HG03457 (cell line): ENCODE measurements around the gene EXOC7.
"Not testable (repeated sequence)": the region's sequence is repeated elsewhere in the genome, so short reads cannot be mapped to it uniquely, and the experiment has no call there.

ENCODE experiments used
- ATAC-seq: cut with Tn5 transposase; IDR thresholded peaks from one replicate; pipeline ENCODE4 v1.9.1; 2021; ENCODE audit warnings: moderate number of reproducible peaks; ENCODE audit not compliant: unreplicated experiment

Gene EXOC7

DNA sequence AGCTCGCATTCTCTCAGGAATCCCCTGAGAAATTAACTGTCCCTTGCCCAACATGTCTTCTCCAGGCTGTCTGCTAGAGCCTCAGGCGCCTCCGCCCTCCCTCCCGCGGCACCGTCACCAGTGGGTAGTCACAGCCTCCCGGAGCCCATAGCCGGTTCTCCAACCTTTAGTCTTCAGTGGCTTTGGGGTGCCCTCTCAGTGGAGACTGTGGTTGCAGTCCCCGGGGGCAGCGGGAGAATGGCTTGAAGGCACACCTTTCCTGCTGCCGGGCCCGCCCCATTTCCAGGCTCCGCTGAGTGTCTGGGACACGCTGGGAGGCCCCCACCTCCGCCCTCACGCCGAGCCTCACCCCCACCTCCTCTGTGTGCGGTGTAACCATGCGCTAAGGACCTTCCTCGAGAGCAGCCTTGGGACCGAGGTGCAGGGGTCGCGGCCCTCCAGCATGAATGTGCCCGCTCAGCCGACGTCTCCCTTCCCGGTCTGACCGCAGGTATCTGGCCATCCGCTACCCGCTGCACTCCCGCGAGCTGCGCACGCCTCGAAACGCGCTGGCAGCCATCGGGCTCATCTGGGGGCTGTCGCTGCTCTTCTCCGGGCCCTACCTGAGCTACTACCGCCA, 27.3 kb downstream of the EXOC7 start:
- no peak for ATAC-seq

DNA sequence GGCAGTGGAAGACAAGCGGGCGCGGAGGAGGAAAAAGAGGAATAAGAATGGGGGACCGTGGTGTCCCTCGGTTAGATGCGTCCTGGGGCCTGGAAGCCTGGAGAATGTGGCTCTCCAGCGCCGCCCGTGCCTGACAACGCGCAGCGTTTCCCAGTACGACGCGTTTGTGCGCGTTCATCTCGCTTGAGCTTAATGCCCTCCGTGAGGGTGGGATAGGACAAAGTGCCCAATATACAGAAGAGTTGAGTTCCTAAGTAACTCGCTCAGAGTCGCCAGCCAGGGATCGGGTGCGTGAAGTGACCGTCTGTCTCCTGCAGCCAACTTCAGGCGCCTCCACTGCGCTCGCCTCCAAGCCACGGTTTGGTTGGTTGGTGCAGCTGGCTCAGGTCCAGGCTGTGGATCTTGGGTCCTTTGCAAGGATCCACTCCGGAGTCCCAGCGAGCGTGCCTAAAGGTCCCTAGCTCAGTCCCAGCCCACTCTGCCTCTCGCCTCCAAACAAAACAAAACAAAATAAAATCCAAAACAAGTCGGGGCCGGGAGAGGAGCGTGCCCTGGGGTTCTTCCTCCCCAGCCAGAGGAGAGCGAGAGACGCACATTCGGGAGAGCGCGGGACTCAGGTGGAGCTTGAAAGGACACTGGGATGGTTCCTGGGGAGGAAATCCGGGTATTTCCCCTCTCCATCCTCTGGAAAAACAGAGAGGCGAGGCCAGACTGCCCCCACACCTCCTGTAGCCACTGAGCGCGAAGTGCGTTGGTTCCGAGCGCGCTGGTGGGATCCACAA, 28.0 kb downstream of the EXOC7 start:
- no peak for ATAC-seq

- no peak for ATAC-seq
Observed at GRCh38 chr17:76074390-76075363, 28.9 kb downstream of the EXOC7 start, which contains the start of gene GALR2. Gene GALR2 (plus strand): TSS chr17:76074781. CDS start chr17:76074884, 103 bp downstream.

GRCh38 chr17:76072148-76072858, 31.3 kb downstream of the EXOC7 start, which contains the start of gene SRP68:
Gene SRP68 (minus strand): TSS chr17:76072517. CDS start chr17:76072491, 26 bp downstream.
- peak; percentile 52 for ATAC-seq

- no peak for ATAC-seq
Observed at GRCh38 chr17:76071531-76072147, 31.9 kb downstream of the EXOC7 start.

- ATAC-seq: no peak
Observed at GRCh38 chr17:76065775-76066174, 37.8 kb downstream of the EXOC7 start.

GRCh38 chr17:76063875-76064546, 39.6 kb downstream of the EXOC7 start:
- no peak for ATAC-seq

DNA sequence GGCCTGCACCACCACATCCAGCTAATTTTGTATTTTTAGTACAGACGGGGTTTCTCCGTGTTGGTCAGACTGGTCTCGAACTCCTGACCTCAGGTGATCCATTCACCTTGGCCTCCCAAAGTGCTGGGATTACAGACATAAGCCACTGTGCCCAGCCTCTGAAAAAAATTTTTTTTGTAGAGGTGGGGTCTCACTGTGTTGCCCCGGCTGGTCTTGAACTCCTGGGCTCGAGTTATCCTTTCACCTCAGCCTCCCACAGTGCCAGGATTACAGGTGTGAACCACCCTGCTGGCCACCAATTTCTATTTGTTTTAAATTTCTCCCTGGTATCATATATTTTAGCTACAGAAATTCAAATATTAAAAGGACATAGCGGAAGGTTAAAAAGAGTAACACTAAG, 45.3 kb downstream of the EXOC7 start:
- ATAC-seq: not testable (repeated sequence)

- no peak for ATAC-seq
Observed at GRCh38 chr17:76056882-76057281, 46.7 kb downstream of the EXOC7 start.

DNA sequence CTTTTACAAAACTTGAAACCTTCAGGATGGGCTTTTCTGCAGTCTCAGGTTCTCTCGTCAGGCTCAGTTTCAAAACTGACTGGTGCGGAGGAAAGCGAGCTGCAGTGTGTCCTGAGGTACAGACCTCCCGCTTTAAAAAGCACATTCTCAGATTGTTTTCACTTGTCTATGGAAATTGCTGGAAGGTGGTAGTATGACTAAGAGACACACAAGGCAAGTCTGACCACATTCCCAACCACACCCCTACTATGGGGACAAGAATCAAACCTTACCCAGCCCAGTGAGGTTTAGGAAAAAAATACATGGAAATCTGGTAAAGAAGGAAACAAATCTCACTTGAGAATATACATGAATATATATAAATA, 49.5 kb downstream of the EXOC7 start:
- no peak for ATAC-seq

DNA sequence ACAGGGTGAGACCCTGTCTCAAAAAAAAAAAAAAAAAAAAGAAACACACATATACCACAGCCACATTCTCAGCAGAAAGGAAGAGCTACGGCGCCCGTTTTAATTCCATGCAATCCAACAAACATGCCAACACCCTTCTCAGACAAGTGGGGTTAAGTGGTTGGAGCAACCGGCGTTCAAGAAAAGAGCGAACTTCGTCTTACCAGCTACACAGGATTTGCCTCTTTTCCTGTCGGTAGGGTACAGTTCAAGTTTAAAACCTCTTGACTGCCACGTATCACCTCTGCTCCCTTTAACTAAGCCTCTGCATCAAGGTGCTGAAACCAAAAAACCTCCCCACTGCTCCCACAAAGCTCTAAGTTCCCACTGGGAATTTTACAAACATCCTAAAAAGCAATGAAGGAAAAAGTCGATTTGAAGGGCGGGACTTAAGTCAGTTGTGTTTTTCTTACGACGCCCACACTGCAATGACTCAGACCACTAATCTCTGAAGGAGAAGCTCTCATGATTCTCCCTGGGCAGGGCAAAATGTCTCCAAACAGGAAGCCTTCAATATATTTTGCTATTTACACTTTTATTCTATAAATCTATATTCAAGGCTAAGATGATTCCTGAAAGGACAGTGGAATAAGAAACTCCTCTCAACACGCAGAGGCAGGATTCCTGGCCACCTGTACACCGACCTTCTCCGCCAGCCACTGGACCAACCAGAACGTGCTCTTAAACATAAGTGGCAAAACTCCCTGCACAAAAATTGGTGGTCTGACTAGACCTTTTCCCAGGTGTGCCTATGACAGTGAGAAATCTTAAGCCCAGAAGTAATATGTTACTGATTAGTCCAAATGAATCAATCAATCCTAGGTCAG, 50.1 kb downstream of the EXOC7 start:
- ATAC-seq: no peak

DNA sequence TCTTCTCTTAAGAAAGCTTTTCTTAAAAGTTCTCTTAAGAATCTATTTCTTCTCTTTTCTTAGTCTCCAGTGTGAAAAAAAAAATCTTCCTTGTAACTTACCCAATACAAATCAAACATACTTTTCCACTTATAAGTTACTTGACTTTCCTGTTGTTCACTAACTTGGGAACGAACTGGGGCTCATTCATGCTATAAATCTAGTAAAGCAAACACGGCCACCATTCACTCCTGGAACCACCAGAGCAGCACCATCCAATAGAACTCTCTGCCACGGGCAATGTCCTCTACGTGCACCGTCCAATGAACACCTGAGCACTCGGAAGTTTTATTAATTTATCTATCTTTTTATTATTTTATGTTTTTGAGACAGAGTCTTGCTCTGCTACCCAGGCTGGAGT, 52.0 kb downstream of the EXOC7 start:
- no peak for ATAC-seq

DNA sequence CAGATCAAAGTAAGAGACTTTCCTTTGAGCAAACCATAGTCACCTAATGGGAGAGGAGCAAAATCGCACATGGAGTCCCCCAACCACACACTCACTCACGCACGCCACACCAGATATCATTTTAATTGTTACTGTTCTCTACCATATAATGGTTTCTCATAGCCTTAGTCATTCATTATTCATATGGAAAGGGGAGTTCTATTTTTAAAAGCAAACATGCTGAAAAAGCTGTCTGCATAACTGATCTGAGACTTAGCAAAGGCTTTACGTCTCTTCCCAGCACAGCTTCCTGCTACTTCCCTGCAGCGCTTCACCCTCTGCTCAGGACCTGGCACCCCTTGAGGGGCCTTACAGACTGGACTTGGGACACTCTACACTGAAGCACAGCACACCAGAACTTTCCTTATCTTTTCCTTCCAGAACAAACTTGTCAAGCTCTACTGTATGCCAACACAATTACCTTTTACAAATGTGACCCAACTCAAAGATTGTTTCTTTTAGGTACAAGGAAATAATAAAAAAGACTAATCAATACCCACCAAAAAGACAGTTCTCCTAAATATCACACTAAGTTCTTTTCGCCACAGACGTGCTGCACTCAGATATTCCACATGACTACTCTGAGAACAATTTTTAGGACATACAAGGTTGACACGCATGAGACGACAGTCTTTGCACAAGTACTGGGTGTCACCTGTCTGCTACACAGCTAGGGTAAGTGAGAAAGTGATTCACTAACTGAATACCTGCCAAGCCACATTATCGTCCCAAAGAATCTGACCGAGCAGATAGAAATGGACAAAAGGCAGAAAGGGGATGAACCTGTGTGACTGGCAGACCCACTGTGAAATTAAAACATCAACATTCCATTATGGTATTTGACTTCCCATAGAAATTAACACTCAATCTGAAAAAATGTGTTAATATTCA, 52.8 kb downstream of the EXOC7 start:
- no peak for ATAC-seq

GRCh38 chr17:76049836-76050537, 53.6 kb downstream of the EXOC7 start:
- no peak for ATAC-seq

DNA sequence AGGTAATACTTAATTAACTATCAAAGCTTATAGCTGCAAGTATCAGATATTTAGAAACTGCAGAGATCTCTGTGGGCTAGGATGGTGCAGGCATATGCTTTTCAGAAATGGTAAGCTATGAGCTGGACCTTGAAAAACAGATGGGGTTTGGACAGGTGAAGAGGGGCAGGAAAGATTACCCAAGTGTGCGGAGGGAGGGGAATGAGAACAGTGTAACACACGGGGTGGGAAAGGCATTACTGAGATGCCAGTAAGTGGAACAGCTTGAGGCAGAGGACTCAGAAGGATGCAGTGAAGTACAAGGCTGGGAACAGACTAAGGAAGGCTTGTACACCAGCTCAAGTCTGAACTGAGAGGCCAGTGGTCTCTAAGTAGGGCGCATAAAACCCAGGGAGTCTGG, 54.3 kb downstream of the EXOC7 start:
- ATAC-seq: no peak

GRCh38 chr17:76048711-76049110, 54.9 kb downstream of the EXOC7 start:
- no peak for ATAC-seq

GRCh38 chr17:76048025-76048605, 55.5 kb downstream of the EXOC7 start:
- no peak for ATAC-seq
